H1 (cell line): ENCODE measurements around the gene SEMA3B.

Experiments
- CREB1 ChIP-seq: IDR thresholded peaks from 2 replicates; pipeline ENCODE4 v1.6.1; 2012; ENCODE audit warnings: inconsistent platforms
- EP300 ChIP-seq, 2 experiments: IDR thresholded peaks; 1 replicate in 1 of 2; 2 replicates in 1 of 2; pipeline ENCODE4 v1.6.1; 2011 to 2012; ENCODE audit warnings: low read depth in 2 of 2, low read length in 2 of 2, mild to moderate bottlenecking in 2 of 2, borderline replicate concordance in 1 of 2, inconsistent platforms in 1 of 2, moderate library complexity in 1 of 2
- POLR2A ChIP-seq, 2 experiments: IDR thresholded peaks; 1 replicate in 1 of 2; 2 replicates in 1 of 2; pipeline ENCODE4 v1.6.1; 2011; ENCODE audit warnings: low read depth in 2 of 2, low read length in 2 of 2, mild to moderate bottlenecking in 2 of 2; ENCODE audit errors: control extremely low read depth in 1 of 2
- POLR2AphosphoS5 ChIP-seq: IDR thresholded peaks from 2 replicates; pipeline ENCODE4 v1.6.1; 2011; ENCODE audit warnings: low read depth, low read length
- RBBP5 ChIP-seq: IDR thresholded peaks from 2 replicates; pipeline ENCODE4 v1.7.1; 2012; ENCODE audit warnings: low read depth, mild to moderate bottlenecking, inconsistent platforms, low read length, moderate library complexity, borderline replicate concordance
- SIX5 ChIP-seq: IDR thresholded peaks from 2 replicates; pipeline ENCODE4 v1.6.1; 2011; ENCODE audit warnings: mild to moderate bottlenecking, low read depth, low read length
- TBP ChIP-seq: IDR thresholded peaks from 2 replicates; pipeline ENCODE4 v1.6.1; 2011; ENCODE audit warnings: low read depth, low read length, improper control_type of control experiment
- TF ChIP-seq, protein P1 (sequence below), 3 experiments: IDR thresholded peaks; 1 replicate in 2 of 3; 2 replicates in 1 of 3; pipeline versions ENCODE4 v1.5.1 to v1.6.1; 2011; ENCODE audit warnings: low read length in 3 of 3, mild to moderate bottlenecking in 3 of 3, inconsistent platforms in 2 of 3, low read depth in 1 of 3, moderate library complexity in 1 of 3; ENCODE audit not compliant: insufficient read depth in 1 of 3; ENCODE audit errors: control extremely low read depth in 1 of 3
- TF ChIP-seq, protein P2 (sequence below): IDR thresholded peaks from 2 replicates; pipeline ENCODE4 v1.6.1; 2012; ENCODE audit warnings: low read length, inconsistent platforms

DNA sequence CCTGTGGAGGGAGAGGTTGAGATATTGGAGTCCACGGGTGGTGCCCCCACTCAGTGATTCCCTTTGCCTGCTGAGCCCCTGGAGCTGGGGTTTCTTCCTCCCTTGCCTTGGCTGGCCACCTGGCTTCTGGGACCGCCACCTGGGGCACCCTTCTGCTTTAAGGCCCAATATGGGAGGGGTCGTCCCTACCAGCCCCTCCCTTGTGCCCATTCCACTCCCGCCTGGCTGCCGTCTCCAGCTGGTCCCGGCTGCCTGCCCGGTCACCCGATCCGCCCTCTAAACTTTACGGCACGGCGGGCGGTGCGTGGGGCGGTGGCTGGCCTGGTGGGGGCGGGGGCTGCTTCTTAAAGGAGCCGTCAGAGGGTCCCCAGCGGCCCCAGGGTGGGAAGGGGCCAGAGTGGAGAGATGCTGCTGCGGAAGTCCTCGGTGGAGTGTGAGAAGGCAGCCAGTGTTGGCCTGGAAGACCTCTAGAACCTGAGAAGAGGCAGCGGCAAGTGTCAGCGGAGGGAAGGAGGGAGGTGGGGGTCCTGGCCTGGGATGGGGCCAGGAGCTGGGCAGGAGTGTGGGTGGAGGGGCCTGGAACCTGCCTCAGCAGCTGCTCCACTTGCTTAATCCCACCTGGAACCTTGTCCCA lies 1.6 kb upstream of the SEMA3B start:
- no peak for TF ChIP-seq EP300 (IDR thresholded peaks at IDR 0.05; ENCODE audit: borderline replicate concordance in 1 of 2, low read depth in 2 of 2, low read length in 2 of 2)
- TF ChIP-seq, protein P1, sequence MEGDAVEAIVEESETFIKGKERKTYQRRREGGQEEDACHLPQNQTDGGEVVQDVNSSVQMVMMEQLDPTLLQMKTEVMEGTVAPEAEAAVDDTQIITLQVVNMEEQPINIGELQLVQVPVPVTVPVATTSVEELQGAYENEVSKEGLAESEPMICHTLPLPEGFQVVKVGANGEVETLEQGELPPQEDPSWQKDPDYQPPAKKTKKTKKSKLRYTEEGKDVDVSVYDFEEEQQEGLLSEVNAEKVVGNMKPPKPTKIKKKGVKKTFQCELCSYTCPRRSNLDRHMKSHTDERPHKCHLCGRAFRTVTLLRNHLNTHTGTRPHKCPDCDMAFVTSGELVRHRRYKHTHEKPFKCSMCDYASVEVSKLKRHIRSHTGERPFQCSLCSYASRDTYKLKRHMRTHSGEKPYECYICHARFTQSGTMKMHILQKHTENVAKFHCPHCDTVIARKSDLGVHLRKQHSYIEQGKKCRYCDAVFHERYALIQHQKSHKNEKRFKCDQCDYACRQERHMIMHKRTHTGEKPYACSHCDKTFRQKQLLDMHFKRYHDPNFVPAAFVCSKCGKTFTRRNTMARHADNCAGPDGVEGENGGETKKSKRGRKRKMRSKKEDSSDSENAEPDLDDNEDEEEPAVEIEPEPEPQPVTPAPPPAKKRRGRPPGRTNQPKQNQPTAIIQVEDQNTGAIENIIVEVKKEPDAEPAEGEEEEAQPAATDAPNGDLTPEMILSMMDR (IDR thresholded peaks at IDR 0.05; ENCODE audit: control extremely low read depth in 1 of 3, insufficient read depth in 1 of 3, low read depth in 1 of 3, low read length in 3 of 3), result no peak
- TF ChIP-seq POLR2A (IDR thresholded peaks at IDR 0.05; ENCODE audit: control extremely low read depth in 1 of 2, low read depth in 2 of 2, low read length in 2 of 2), result no peak
- TF ChIP-seq, protein P2, sequence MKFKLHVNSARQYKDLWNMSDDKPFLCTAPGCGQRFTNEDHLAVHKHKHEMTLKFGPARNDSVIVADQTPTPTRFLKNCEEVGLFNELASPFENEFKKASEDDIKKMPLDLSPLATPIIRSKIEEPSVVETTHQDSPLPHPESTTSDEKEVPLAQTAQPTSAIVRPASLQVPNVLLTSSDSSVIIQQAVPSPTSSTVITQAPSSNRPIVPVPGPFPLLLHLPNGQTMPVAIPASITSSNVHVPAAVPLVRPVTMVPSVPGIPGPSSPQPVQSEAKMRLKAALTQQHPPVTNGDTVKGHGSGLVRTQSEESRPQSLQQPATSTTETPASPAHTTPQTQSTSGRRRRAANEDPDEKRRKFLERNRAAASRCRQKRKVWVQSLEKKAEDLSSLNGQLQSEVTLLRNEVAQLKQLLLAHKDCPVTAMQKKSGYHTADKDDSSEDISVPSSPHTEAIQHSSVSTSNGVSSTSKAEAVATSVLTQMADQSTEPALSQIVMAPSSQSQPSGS, result no peak
- no peak for TF ChIP-seq CREB1
- no peak for TF ChIP-seq TBP
- TF ChIP-seq RBBP5, result no peak
- TF ChIP-seq POLR2AphosphoS5, result no peak
- TF ChIP-seq SIX5, result no peak
